ENCODE results near the gene EPHB4. TPM values are rescaled to one million over a fixed set of nuclear protein-coding genes. Genes with fewer than 3 reads are reported as not detected.

EPHB4 gene
- total and polyA plus RNA-seq, 10 of the 15 experiments (the other 5 are each of a cell fraction or from before 2014, with no cell fraction given), result 0.32 to 0.85 (median 0.48) TPM; not detected in 4

GRCh38 chr7:100847360-100847759 is 20.0 kb upstream of the EPHB4 start (continued):
- TF ChIP-seq PML (IDR thresholded peaks at IDR 0.05; ENCODE audit: low read length), result no peak
- TF ChIP-seq E4F1 (IDR thresholded peaks at IDR 0.05; ENCODE audit: borderline replicate concordance, partially characterized antibody), result no peak
- no peak for TF ChIP-seq NR2C2 (IDR thresholded peaks at IDR 0.05; ENCODE audit: borderline replicate concordance, control insufficient read depth, insufficient read length, low read depth)
- no peak for TF ChIP-seq ZNF24 (IDR thresholded peaks at IDR 0.05)

DNA sequence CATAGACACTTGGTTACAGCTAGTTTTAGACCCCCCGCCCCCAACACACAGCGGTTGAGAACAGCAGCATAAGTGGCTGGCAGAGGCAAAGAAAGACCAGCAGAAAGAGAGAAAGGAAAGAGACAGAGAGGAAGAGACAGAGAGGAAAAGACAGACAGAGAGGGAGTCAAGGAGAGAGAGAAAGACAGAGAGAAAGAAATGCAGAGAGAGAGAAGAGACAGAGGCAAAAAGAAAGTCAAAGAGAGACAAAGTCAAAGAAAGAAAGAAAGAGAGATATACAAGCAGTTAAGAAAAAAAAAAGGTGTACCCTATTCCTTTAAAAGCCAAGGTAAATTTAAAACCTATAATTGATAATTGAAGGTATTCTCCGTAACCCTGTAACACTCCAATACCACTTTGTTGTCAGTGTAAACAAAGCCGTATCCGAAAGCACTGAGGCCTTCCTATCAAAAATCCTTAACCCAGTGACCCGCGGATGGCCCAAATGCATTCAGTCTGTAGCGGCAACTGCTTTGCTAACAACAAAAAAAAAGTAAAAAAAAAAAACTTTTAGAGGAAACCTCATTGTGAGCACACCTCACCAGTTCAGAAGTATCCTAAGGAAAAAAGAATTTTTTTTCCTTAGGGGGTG is 13.3 kb upstream of the EPHB4 start:
- Histone ChIP-seq H2AFZ (ENCODE audit: control insufficient read depth, low read depth, low read length) (no peak overlapping the region), H3K9me3 (replicated peaks; ENCODE audit: control insufficient read depth, insufficient read depth, low read length) (no peaks in the 10 kb centered on the region), H3K27me3 (replicated peaks in 1 of 2; ENCODE audit: control insufficient read depth in 2 of 2, insufficient read depth in 2 of 2, low read length in 1 of 2) (no peaks in the 10 kb centered on the region), H4K20me1 (ENCODE audit: control insufficient read depth, insufficient read depth) (no peaks in the 10 kb centered on the region), H3K4me1 (ENCODE audit: control insufficient read depth, insufficient read depth, low read length) (no peaks in the 10 kb centered on the region; the same call in 1 of the 2 replicates), H3K4me2 (ENCODE audit: control insufficient read depth, insufficient read depth) (no peak overlapping the region), H3K9ac (ENCODE audit: control insufficient read depth, insufficient read depth, low read length) (no peak overlapping the region), H3K27ac (ENCODE audit: control insufficient read depth, insufficient read depth) (no peak overlapping the region), H3K4me3 (no peak overlapping the region), H3K79me2 (ENCODE audit: control insufficient read depth, insufficient read depth, low read length) (no peaks in the 10 kb centered on the region), H3K36me3 (ENCODE audit: control insufficient read depth in 2 of 2, insufficient read depth in 2 of 2, low read length in 1 of 2) (no peaks in the 10 kb centered on the region)
- BruUV-seq (replicated peaks), result no TSS peak
- ChIA-PET SMC1A (ENCODE audit: uncharacterized antibody, unreplicated experiment) (interaction anchor here (1.3 kb wide), 1 partner anchor 128 kb away, joined by 3 read pairs; no protein-coding TSS in a partner anchor), POLR2A (no interaction called here), CTCF (no interaction called here), RAD21 (ENCODE audit: unreplicated experiment) (no interaction called here)
- ATAC-seq (no peak), DNase-seq (ENCODE audit: low read depth, low spot score) (no peak), FAIRE-seq (no peak)
- in situ Hi-C loops (cut with MboI), result no loop called here
- 93% methylated on average over 8 of the region's 8 CpGs for WGBS (ENCODE audit: insufficient coverage, insufficient replicate concordance, low lambda C conversion rate, missing lambda C conversion rate)
- intact Hi-C loops (cut with micrococcal nuclease; ENCODE audit: unreplicated experiment), result no loop called here
- TF ChIP-seq NFIC (IDR thresholded peaks at IDR 0.05; ENCODE audit: low read depth, low read length) (no peak), MXI1 (IDR thresholded peaks at IDR 0.05; ENCODE audit: low read depth, low read length) (no peak)
- TF ChIP-seq, protein P1, sequence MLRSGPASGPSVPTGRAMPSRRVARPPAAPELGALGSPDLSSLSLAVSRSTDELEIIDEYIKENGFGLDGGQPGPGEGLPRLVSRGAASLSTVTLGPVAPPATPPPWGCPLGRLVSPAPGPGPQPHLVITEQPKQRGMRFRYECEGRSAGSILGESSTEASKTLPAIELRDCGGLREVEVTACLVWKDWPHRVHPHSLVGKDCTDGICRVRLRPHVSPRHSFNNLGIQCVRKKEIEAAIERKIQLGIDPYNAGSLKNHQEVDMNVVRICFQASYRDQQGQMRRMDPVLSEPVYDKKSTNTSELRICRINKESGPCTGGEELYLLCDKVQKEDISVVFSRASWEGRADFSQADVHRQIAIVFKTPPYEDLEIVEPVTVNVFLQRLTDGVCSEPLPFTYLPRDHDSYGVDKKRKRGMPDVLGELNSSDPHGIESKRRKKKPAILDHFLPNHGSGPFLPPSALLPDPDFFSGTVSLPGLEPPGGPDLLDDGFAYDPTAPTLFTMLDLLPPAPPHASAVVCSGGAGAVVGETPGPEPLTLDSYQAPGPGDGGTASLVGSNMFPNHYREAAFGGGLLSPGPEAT (IDR thresholded peaks at IDR 0.05; ENCODE audit: low read depth), result no peak
- TF ChIP-seq, protein P2, sequence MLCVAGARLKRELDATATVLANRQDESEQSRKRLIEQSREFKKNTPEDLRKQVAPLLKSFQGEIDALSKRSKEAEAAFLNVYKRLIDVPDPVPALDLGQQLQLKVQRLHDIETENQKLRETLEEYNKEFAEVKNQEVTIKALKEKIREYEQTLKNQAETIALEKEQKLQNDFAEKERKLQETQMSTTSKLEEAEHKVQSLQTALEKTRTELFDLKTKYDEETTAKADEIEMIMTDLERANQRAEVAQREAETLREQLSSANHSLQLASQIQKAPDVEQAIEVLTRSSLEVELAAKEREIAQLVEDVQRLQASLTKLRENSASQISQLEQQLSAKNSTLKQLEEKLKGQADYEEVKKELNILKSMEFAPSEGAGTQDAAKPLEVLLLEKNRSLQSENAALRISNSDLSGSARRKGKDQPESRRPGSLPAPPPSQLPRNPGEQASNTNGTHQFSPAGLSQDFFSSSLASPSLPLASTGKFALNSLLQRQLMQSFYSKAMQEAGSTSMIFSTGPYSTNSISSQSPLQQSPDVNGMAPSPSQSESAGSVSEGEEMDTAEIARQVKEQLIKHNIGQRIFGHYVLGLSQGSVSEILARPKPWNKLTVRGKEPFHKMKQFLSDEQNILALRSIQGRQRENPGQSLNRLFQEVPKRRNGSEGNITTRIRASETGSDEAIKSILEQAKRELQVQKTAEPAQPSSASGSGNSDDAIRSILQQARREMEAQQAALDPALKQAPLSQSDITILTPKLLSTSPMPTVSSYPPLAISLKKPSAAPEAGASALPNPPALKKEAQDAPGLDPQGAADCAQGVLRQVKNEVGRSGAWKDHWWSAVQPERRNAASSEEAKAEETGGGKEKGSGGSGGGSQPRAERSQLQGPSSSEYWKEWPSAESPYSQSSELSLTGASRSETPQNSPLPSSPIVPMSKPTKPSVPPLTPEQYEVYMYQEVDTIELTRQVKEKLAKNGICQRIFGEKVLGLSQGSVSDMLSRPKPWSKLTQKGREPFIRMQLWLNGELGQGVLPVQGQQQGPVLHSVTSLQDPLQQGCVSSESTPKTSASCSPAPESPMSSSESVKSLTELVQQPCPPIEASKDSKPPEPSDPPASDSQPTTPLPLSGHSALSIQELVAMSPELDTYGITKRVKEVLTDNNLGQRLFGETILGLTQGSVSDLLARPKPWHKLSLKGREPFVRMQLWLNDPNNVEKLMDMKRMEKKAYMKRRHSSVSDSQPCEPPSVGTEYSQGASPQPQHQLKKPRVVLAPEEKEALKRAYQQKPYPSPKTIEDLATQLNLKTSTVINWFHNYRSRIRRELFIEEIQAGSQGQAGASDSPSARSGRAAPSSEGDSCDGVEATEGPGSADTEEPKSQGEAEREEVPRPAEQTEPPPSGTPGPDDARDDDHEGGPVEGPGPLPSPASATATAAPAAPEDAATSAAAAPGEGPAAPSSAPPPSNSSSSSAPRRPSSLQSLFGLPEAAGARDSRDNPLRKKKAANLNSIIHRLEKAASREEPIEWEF (IDR thresholded peaks at IDR 0.05; ENCODE audit: insufficient replicate concordance, low read depth, low read length), result no peak
